GM12878 (cell line): ENCODE results near the gene TIPIN. TPM values are rescaled to one million over a fixed set of nuclear protein-coding genes. Genes with fewer than 3 reads are reported as not detected.
A peak's percentile ranks its signal among the peaks of the same experiment; 100 is the strongest.

ENCODE experiments used
- ATAC-seq: fragments of 200-7000 bp; cut with Tn5 transposase; 3 replicates; pipeline ENCODE4 v1.9.1; 2020; ENCODE audit warnings: mild to moderate bottlenecking, moderate library complexity
- Bru-seq: library from RNA; stranded (reverse); fragments of 400-500 nt; gene quantifications from one replicate; lab custom pipeline; 2021; lab: Mats Ljungman, UMichigan
- BruChase-seq, 2 experiments: library from RNA; stranded (reverse); fragments of 400-500 nt; gene quantifications; one replicate each; lab custom pipeline; 2021; lab: Mats Ljungman, UMichigan
- BruUV-seq: library from RNA; stranded (reverse); fragments of 400-500 nt; replicated peaks from 2 replicates; lab custom pipeline; 2021; lab: Mats Ljungman, UMichigan
- CTCF ChIA-PET: fragments of 300-600 bp; sonication (Branson Sonifier 250); formaldehyde crosslinking; extraction: SDS; loops from one replicate; lab custom pipeline; 2021; ENCODE audit warnings: inconsistent platforms; lab: Yijun Ruan, JAX
- POLR2A ChIA-PET: fragments of 350-600 bp; formaldehyde crosslinking; extraction: SDS; loops from one replicate; lab custom pipeline; 2021; ENCODE audit warnings: inconsistent platforms; lab: Charles Lee
- RAD21 ChIA-PET: fragments of 300-600 bp; sonication (Branson Sonifier 250); formaldehyde crosslinking; loops from one replicate; lab custom pipeline; 2023; ENCODE audit warnings: antibody characterized with exemption; ENCODE audit not compliant: unreplicated experiment; lab: Charles Lee
- SMC1A ChIA-PET: fragments of 300-600 bp; sonication (Branson Sonifier 250); formaldehyde crosslinking; loops from one replicate; lab custom pipeline; 2023; ENCODE audit not compliant: unreplicated experiment, uncharacterized antibody; lab: Charles Lee
- DNase-seq: peaks from one replicate; pipeline ENCODE4 v3.0.0-alpha.2; 2011; ENCODE audit warnings: low read depth, low spot score
- FAIRE-seq: peaks from 3 replicates; lab custom pipeline; 2011; peaks lifted over from hg19 to GRCh38; lab: Jason Lieb, UNC
- H2AFZ ChIP-seq: 2 replicates; pipeline ENCODE4 v1.6.0; 2011; ENCODE audit warnings: low read depth, low read length, control low read depth; ENCODE audit not compliant: control insufficient read depth
- H3K27ac ChIP-seq: 2 replicates; pipeline ENCODE4 v1.5.1; 2011; ENCODE audit warnings: control low read depth; ENCODE audit not compliant: control insufficient read depth, insufficient read depth
- H3K27me3 ChIP-seq, 2 experiments: replicated peaks in 1 of 2; 2 replicates each; pipeline versions ENCODE4 v1.6.0 to v1.6.1; 2011; ENCODE audit warnings: low read length in 1 of 2; ENCODE audit not compliant: control insufficient read depth in 2 of 2, insufficient read depth in 2 of 2
- H3K36me3 ChIP-seq, 2 experiments: 2 replicates each; pipeline ENCODE4 v1.5.1; 2011; ENCODE audit warnings: low read length in 1 of 2; ENCODE audit not compliant: control insufficient read depth in 2 of 2, insufficient read depth in 2 of 2
- H3K4me1 ChIP-seq: 2 replicates; pipeline ENCODE4 v1.6.1; 2011; ENCODE audit warnings: mild to moderate bottlenecking, low read length, moderate library complexity, mixed read lengths; ENCODE audit not compliant: control insufficient read depth, insufficient read depth
- H3K4me2 ChIP-seq: 2 replicates; pipeline ENCODE4 v1.6.0; 2011; ENCODE audit warnings: control low read depth; ENCODE audit not compliant: control insufficient read depth, insufficient read depth
- H3K4me3 ChIP-seq: fragments of 200-600 bp; sonication (generic); 2 replicates; pipeline ENCODE4 v1.5.1; 2016
- H3K79me2 ChIP-seq: 2 replicates; pipeline ENCODE4 v1.6.0; 2011; ENCODE audit warnings: low read length; ENCODE audit not compliant: control insufficient read depth, insufficient read depth
- H3K9ac ChIP-seq: 2 replicates; pipeline ENCODE4 v1.8.0; 2011; ENCODE audit warnings: low read length, control low read depth, mixed read lengths; ENCODE audit not compliant: control insufficient read depth, insufficient read depth
- H3K9me3 ChIP-seq: replicated peaks from 3 replicates; pipeline ENCODE4 v1.5.1; 2011; ENCODE audit warnings: mild to moderate bottlenecking, low read length; ENCODE audit not compliant: control insufficient read depth, insufficient read depth
- H4K20me1 ChIP-seq: 2 replicates; pipeline ENCODE4 v1.6.0; 2011; ENCODE audit not compliant: control insufficient read depth, insufficient read depth
- ATF7 ChIP-seq: fragments of 450-650 bp; IDR thresholded peaks from 2 replicates; pipeline ENCODE4 v1.6.1; 2016; ENCODE audit warnings: low read depth, mild to moderate bottlenecking
- BCL11A ChIP-seq: IDR thresholded peaks from 2 replicates; pipeline ENCODE4 v1.6.1; 2011; ENCODE audit warnings: low read depth, low read length
- KLF5 ChIP-seq: fragments of 450-650 bp; IDR thresholded peaks from 2 replicates; pipeline ENCODE4 v1.6.1; 2014; ENCODE audit warnings: mild to moderate bottlenecking; ENCODE audit not compliant: partially characterized antibody
- NKRF ChIP-seq: fragments of 450-650 bp; conservative IDR thresholded peaks from 2 replicates; pipeline ENCODE4 v1.6.1; 2017; ENCODE audit warnings: mild to moderate bottlenecking, moderate library complexity
- NRF1 ChIP-seq: conservative IDR thresholded peaks from 2 replicates; pipeline ENCODE4 v1.6.1; 2011; ENCODE audit warnings: mild to moderate bottlenecking, low read depth, low read length, improper control_type of control experiment
- SUPT20H ChIP-seq: IDR thresholded peaks from 2 replicates; pipeline ENCODE4 v1.6.1; 2011; ENCODE audit warnings: low read depth, mild to moderate bottlenecking, low read length, moderate library complexity, borderline replicate concordance; ENCODE audit not compliant: control insufficient read depth
- SUZ12 ChIP-seq: fragments of 200-600 bp; sonication (generic); IDR thresholded peaks from one replicate; pipeline ENCODE4 v1.6.1; 2018; ENCODE audit warnings: antibody characterized with exemption, mild to moderate bottlenecking; ENCODE audit not compliant: unreplicated experiment
- TARDBP ChIP-seq: IDR thresholded peaks from 2 replicates; pipeline ENCODE4 v1.6.1; 2016; ENCODE audit warnings: borderline replicate concordance
- TCF3 ChIP-seq: IDR thresholded peaks from 2 replicates; pipeline ENCODE4 v1.6.1; 2012; ENCODE audit warnings: low read depth, mild to moderate bottlenecking, low read length, borderline replicate concordance; ENCODE audit not compliant: insufficient read depth
- ZNF592 ChIP-seq: fragments of 450-650 bp; IDR thresholded peaks from 2 replicates; pipeline ENCODE4 v1.6.1; 2017; ENCODE audit warnings: mild to moderate bottlenecking, moderate library complexity
- WGBS: methylation state at CpG from one replicate; pipeline ENCODE4 v1.1.6; 2016; ENCODE audit warnings: low lambda C conversion rate; ENCODE audit not compliant: insufficient replicate concordance, insufficient coverage; ENCODE audit errors: missing lambda C conversion rate; 5-methylcytosine and 5-hydroxymethylcytosine counted together
- in situ Hi-C: fragments of 300-500 bp; cut with MboI; formaldehyde crosslinking; loops from 9 replicates; pipeline ENCODE4 v1.14.3; 2018; ENCODE audit warnings: mixed read lengths
- intact Hi-C: fragments of 100-400 bp; cut with micrococcal nuclease; formaldehyde crosslinking; loops from one replicate; pipeline ENCODE4 v1.14.2; 2022; ENCODE audit not compliant: unreplicated experiment
- long read RNA-seq, 2 experiments: library from polyadenylated mRNA; unstranded; transcript quantifications; one replicate each; pipeline ENCODE4 v2.0.0, GENCODE V29; 2019 to 2020
- polyA minus RNA-seq, 3 experiments: library from RNA; depleted of rRNA, polyadenylated mRNA; stranded (reverse); fragments of >200 nt; gene quantifications; 2 replicates each; pipeline ENCODE4 v1.2.3, GENCODE V29; 2011
- polyA plus RNA-seq, 11 experiments: library from polyadenylated mRNA; depleted of rRNA in 4 of 11; unstranded in 6 of 11; stranded (reverse) in 5 of 11; fragments of >200 nt; fragmentation: Nextera tagmentation in 4 of 11; fragmentation: Illumina TruSeq in 1 of 11; extraction: Ambion mirVana in 4 of 11; extraction: Trizol in 1 of 11; gene quantifications; 1 replicate in 1 of 11; 2 replicates in 10 of 11; pipeline versions ENCODE4 v1.2.1 to v1.2.3, GENCODE V29; 2011 to 2016; ENCODE audit warnings: inconsistent platforms in 2 of 11, missing spikeins in 2 of 11, low read depth in 1 of 11
- total RNA-seq, 4 experiments: library from RNA; depleted of rRNA in 3 of 4; stranded (reverse); fragments of >200 nt in 3 of 4; fragmentation: Illumina TruSeq in 1 of 4; extraction: Trizol in 1 of 4; gene quantifications; 2 replicates each; pipeline versions ENCODE4 v1.2.1 to v1.2.3, GENCODE V29; 2013 to 2021

TIPIN gene
- 45.4 TPM in 2 replicates for total RNA-seq (2013; cell fraction: nucleolus; rRNA removed)
- total RNA-seq (2014; rRNA removed) (26.7 and 29.3 TPM in 2 replicates), total RNA-seq (2014; rRNA removed; fragmentation: Illumina TruSeq; extraction: Trizol) (37.7 and 41.1 TPM in 2 replicates), total RNA-seq (2021) (26.2 and 30.3 TPM in 2 replicates), polyA plus RNA-seq (2011; rRNA removed) (21.1 and 32.4 TPM in 2 replicates), polyA plus RNA-seq (2014; fragmentation: Illumina TruSeq; extraction: Trizol) (53.1 and 71.8 TPM in 2 replicates), polyA plus RNA-seq (2014; fragmentation: Nextera tagmentation; extraction: Ambion mirVana) (10 to 100 TPM; 52.8 to 59.2 TPM), polyA plus RNA-seq (2014; rRNA removed) (23.3 and 28.5 TPM in 2 replicates), polyA plus RNA-seq (2016; fragmentation: Nextera tagmentation; extraction: Ambion mirVana) (10 to 100 TPM; 62.8 to 69.2 TPM), polyA minus RNA-seq (2011; rRNA and poly(A)+ RNA removed) (9.5 and 16.7 TPM in 2 replicates), Bru-seq, nascent RNA (percentile 60 among the genes with signal in this experiment), BruChase-seq, experiment 1, labeled RNA remaining after a 6-hour chase (percentile 58 among the genes with signal in this experiment), BruChase-seq, experiment 2, labeled RNA remaining after a 2-hour chase (percentile 61 among the genes with signal in this experiment)
- polyA plus RNA-seq (2011; ENCODE audit: low read depth): 11.7 TPM
- polyA plus RNA-seq (2011; cell fraction: cytosol; rRNA removed): 8.6 and 10.2 TPM in 2 replicates
- 9.0 and 12.8 TPM in 2 replicates for polyA plus RNA-seq (2011; cell fraction: nucleus; rRNA removed)
- polyA plus RNA-seq (2012): 16.4 and 18.7 TPM in 2 replicates
- 4.9 and 12.9 TPM in 2 replicates for polyA minus RNA-seq (2011; cell fraction: cytosol; rRNA and poly(A)+ RNA removed)
- 6.0 and 12.4 TPM in 2 replicates for polyA minus RNA-seq (2011; cell fraction: nucleus; rRNA and poly(A)+ RNA removed)
- long read RNA-seq, experiment 1, transcript TIPIN-201 (8 exons, 1,744 nt): major isoform, 21 of 37 reads
- long read RNA-seq, experiment 1, partial matches to known transcripts: 10 of 37 reads
- long read RNA-seq, experiment 1, other reads (novel, unspliced or antisense): 6 of 37 reads
- long read RNA-seq, experiment 2, transcript TIPIN-201 (8 exons, 1,744 nt): major isoform, 165 of 239 reads
- long read RNA-seq, experiment 2, partial matches to known transcripts: 45 of 239 reads
- long read RNA-seq, experiment 2, other reads (novel, unspliced or antisense): 24 of 239 reads

GRCh38 chr15:66356359-66357236, at the start of gene TIPIN:
Gene TIPIN, minus strand, starts transcription at chr15:66356685. Its CDS starts 3,738 bp downstream, at chr15:66352947.
- H4K20me1 ChIP-seq: no peaks in the 10 kb centered on the region
- ChIA-PET RAD21 (interaction anchor here (0.6 to 0.9 kb wide), 3 partner anchors 32 to 46 kb away, joined by 3 to 4 read pairs (median 3); no protein-coding TSS in a partner anchor), SMC1A (interaction anchor here (0.6 to 1.2 kb wide), 5 partner anchors 29 to 69 kb away, joined by 3 to 5 read pairs (median 3); no protein-coding TSS in a partner anchor), POLR2A (interaction anchor here (0.6 to 1.2 kb wide), 9 partner anchors 13 to 256 kb away, joined by 3 to 8 read pairs (median 3); no protein-coding TSS in a partner anchor), CTCF (interaction anchor here (0.7 to 3.8 kb wide), 5 partner anchors 31 to 534 kb away, joined by 3 to 22 read pairs (median 4); partner anchors contain the start of gene MAP2K1)
- H2AFZ ChIP-seq: peak within 1 kb of the TSS; percentile 65
- peak within 1 kb of the TSS; percentile 82 for H3K9ac ChIP-seq
- no TSS peak for BruUV-seq
- no peaks in the 10 kb centered on the region for H3K9me3 ChIP-seq
- peaks cover 8% of the 10 kb centered on the region for H3K4me1 ChIP-seq
- no peaks in the 10 kb centered on the region for H3K27me3 ChIP-seq
- peak; percentile 96 for ATAC-seq
- H3K27ac ChIP-seq: peak within 1 kb of the TSS; percentile 76
- DNase-seq: peak; percentile 87
- 2% methylated on average over 51 of the region's 51 CpGs for WGBS
- H3K36me3 ChIP-seq: peaks cover 0 to 6% of the 10 kb centered on the region in 2 experiments; a peak in 1 of 4 replicates
- peak within 1 kb of the TSS; percentile 99 for H3K4me3 ChIP-seq
- peak; percentile 88 for FAIRE-seq
- intact Hi-C loops (loop anchor here (1.0 kb wide), 2 partner anchors 30 to 141 kb away; partner anchors contain the start of genes MAP2K1 and SNAPC5), in situ Hi-C loops (loop anchor here (5.0 kb wide), 1 partner anchor 146 kb away; the partner anchor contains the start of gene RPL4)
- peaks cover 21% of the 10 kb centered on the region for H3K79me2 ChIP-seq
- peak within 1 kb of the TSS; percentile 48 for H3K4me2 ChIP-seq
- TF ChIP-seq SUZ12: no peak
- no peak for TF ChIP-seq ZNF592
- TF ChIP-seq BCL11A: no peak
- TF ChIP-seq SUPT20H: no peak
- no peak for TF ChIP-seq ATF7
- TF ChIP-seq KLF5: no peak
- no peak for TF ChIP-seq NKRF
- TF ChIP-seq TARDBP: no peak
- no peak for TF ChIP-seq NRF1
- TF ChIP-seq TCF3: 0 out of 2 replicates have a peak, but pooled peaks have one; percentile 31
